Measurements from ENCODE around the gene ADORA1. TPM values are rescaled to one million over a fixed set of nuclear protein-coding genes. Genes with fewer than 3 reads are reported as not detected.
A peak's percentile ranks its signal among the peaks of the same experiment; 100 is the strongest.

The ADORA1 gene
- total RNA-seq, 1 donor from 2014 or later, result 3.8 TPM

DNA sequence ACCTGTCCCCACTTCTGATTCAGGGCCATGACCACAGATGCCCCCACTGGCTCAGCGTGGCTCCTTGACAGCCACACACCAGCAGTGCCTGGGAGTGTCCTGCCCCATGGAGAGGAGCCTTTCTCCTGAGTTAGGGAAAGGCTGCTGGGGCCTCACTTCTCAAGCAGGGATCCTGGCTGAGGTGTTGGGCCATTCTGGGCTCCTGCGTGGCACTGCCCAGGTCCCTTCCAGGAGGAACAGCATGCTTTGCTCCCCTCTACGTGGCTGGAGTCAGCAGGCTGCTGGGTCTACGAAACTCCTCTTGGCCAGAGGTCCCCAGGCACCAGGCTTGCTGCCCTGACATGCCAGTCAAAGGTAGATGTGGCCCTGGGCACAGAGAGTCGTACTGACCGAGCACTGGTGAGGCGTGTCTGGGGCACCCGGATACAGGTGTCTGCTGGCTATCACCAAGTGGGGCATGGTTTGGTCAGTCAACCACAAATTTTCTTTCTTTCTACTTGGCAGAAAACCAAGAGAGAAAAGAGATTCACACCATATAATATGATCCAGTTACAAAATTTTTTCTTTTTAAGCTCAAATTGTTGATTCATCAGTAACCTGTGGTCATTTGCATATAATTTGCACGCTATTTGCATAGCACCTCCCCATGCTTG lies 4.1 kb downstream of the ADORA1 start:
- Mint-ChIP-seq H3K4me1 (peaks cover 26% of the 10 kb centered on the region), H3K9me3 (no peaks in the 10 kb centered on the region), H3K4me3 (no peak overlapping the region), H3K27ac (no peak overlapping the region), H3K36me3 (no peaks in the 10 kb centered on the region), H3K27me3 (ENCODE audit: low read depth) (peaks cover 22% of the 10 kb centered on the region)
- TF ChIP-seq, protein P1, sequence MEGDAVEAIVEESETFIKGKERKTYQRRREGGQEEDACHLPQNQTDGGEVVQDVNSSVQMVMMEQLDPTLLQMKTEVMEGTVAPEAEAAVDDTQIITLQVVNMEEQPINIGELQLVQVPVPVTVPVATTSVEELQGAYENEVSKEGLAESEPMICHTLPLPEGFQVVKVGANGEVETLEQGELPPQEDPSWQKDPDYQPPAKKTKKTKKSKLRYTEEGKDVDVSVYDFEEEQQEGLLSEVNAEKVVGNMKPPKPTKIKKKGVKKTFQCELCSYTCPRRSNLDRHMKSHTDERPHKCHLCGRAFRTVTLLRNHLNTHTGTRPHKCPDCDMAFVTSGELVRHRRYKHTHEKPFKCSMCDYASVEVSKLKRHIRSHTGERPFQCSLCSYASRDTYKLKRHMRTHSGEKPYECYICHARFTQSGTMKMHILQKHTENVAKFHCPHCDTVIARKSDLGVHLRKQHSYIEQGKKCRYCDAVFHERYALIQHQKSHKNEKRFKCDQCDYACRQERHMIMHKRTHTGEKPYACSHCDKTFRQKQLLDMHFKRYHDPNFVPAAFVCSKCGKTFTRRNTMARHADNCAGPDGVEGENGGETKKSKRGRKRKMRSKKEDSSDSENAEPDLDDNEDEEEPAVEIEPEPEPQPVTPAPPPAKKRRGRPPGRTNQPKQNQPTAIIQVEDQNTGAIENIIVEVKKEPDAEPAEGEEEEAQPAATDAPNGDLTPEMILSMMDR (IDR thresholded peaks at IDR 0.05; ENCODE audit: unreplicated experiment), result no peak
- DNase-seq (ENCODE audit: low spot score in 2 of 2, unreplicated experiment in 2 of 2), result no peak

DNA sequence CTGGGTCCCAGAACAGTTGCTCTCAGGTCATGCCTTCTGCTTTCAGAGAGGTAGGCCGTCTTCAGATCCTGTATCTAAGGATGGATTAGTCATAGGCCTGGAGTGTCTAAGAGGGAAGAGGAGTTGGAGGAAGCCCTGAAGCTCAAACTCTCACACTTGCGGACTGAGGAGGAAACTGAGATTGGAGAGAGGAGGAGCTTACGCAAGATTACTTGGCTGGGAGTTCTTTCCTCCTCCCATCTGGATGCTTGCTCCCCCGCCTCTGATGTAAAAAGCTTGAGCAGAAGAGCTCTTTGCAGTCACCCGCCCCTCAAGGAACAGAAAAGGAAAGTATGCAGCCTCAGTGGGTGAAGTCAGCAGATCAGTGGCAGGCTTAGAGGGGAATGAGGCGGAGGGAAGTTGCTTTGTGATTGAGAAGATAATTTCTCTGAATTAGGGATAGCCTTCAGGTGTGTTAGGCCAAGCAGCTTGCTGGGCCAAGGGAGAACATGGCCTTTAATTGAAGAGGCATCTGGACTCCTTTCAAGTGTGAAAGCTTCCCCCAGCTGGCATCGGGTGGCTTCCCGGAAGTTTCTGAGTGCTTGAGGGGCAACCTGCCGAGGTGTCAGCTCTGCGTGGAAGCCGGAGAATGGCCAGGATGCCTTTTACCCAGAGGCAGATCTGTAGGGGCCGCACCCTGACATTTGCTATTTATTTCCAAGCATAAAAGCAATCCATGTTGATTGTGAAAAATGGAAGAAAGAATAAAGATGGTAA lies 6.6 kb downstream of the ADORA1 start:
- peak overlapping the region; percentile 57 for H3K27ac Mint-ChIP-seq
- H3K36me3 Mint-ChIP-seq, result no peaks in the 10 kb centered on the region
- DNase-seq (ENCODE audit: low spot score in 2 of 2, unreplicated experiment in 2 of 2), result no peak
- H3K4me3 Mint-ChIP-seq, result no peak overlapping the region
- no peaks in the 10 kb centered on the region for H3K9me3 Mint-ChIP-seq
- TF ChIP-seq, protein P1 (IDR thresholded peaks at IDR 0.05; ENCODE audit: unreplicated experiment), result no peak
- peaks cover 2% of the 10 kb centered on the region for H3K27me3 Mint-ChIP-seq (ENCODE audit: low read depth)
- peaks cover 9% of the 10 kb centered on the region for H3K4me1 Mint-ChIP-seq

DNA sequence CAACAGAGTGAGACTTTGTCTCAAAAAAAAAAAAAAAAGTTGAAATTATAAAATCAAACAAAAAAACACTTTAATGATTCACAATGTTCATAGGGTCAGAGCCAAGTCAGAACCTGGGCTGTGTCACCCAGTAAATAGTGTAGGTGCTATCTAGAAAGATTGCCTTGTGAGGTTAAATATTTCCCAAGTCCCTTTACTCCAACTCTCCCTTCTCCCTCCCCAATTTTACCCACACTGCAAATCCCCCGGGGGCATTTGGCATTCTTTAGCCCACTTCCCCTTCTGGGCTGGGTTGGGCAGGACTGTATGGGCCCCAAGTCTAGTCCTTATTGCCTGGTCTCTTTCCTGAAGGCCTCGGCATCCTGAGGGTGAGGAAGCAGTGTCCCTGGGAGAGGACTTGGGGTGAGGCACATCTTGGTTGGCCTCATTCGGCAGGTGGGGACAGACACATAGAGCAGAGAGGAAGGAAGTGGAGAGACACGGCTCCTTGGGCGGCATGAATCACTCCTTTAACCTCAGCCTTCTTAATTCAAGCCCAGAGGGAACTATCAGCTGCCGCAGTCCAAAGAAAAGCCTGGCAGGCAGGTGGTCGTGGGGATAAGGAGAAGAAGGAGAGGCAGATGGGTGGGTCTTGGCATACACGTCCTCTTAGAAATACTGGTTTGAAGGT lies 8.2 kb downstream of the ADORA1 start:
- no peak overlapping the region for H3K4me3 Mint-ChIP-seq
- no peaks in the 10 kb centered on the region for H3K9me3 Mint-ChIP-seq
- no peak for DNase-seq (ENCODE audit: low spot score in 2 of 2, unreplicated experiment in 2 of 2)
- peaks cover 9% of the 10 kb centered on the region for H3K4me1 Mint-ChIP-seq
- no peaks in the 10 kb centered on the region for H3K36me3 Mint-ChIP-seq
- no peaks in the 10 kb centered on the region for H3K27me3 Mint-ChIP-seq (ENCODE audit: low read depth)
- TF ChIP-seq, protein P1 (IDR thresholded peaks at IDR 0.05; ENCODE audit: unreplicated experiment), result no peak
- no peak overlapping the region for H3K27ac Mint-ChIP-seq

DNA sequence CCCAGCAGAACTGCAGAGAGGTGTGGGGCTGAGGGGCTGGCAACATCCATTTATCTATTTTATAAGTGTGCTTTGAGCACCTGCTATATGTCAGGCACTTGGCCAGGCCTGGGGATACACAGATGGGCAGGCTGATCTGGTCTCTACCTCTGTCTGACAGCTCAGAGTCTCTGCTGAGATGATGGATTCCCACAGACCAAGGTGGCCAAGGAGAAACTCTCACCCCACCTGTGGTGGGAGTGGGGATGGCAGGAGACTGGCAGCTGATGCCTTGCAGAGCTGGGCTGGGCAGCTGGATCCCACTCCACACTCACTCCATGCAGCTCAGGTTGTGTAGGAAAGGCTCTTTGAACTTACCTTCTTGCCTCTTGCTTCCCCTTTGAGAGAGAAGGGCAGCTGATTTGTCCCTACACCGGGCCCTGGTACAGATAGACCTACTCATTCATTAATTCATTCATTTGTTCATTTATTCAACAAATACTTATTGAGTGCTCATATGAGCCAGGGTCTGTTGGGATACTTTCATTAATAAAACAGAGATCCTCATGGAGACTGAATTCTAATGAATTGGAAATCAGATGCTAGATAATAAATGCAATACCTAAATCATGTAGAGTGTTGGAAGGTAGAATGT lies 9.0 kb downstream of the ADORA1 start:
- Mint-ChIP-seq H3K27me3 (ENCODE audit: low read depth) (no peaks in the 10 kb centered on the region), H3K9me3 (no peaks in the 10 kb centered on the region), H3K27ac (no peak overlapping the region), H3K4me3 (no peak overlapping the region), H3K36me3 (no peaks in the 10 kb centered on the region), H3K4me1 (peaks cover 9% of the 10 kb centered on the region)
- no peak for DNase-seq (ENCODE audit: low spot score in 2 of 2, unreplicated experiment in 2 of 2)
- TF ChIP-seq, protein P1 (IDR thresholded peaks at IDR 0.05; ENCODE audit: unreplicated experiment), result no peak

DNA sequence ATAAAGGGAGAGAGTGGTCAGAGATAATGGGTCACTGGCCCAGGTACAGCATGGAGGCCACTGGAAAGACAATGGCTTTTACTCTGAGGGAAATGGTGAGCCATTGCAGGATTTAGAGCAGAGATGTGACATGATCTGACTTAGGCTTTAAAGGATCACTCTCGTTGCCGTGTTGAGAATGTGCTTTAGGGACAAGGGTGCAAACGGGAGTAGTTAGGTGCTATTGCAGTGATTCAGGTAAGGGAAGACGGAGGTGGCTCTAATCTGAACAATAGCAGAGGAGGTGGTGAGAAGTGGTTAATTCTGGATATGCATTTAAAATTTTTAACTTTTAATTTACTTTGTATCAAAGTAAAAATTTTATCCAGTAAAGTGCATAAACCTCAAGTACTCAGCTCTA lies 9.8 kb downstream of the ADORA1 start:
- no peaks in the 10 kb centered on the region for H3K27me3 Mint-ChIP-seq (ENCODE audit: low read depth)
- TF ChIP-seq, protein P1 (IDR thresholded peaks at IDR 0.05; ENCODE audit: unreplicated experiment), result no peak
- no peak overlapping the region for H3K27ac Mint-ChIP-seq
- DNase-seq (ENCODE audit: low spot score in 2 of 2, unreplicated experiment in 2 of 2), result no peak
- no peak overlapping the region for H3K4me3 Mint-ChIP-seq
- no peaks in the 10 kb centered on the region for H3K9me3 Mint-ChIP-seq
- H3K36me3 Mint-ChIP-seq, result no peaks in the 10 kb centered on the region
- H3K4me1 Mint-ChIP-seq, result peaks cover 9% of the 10 kb centered on the region

All from mesothelial cell of epicardium (in vitro differentiated cells).